Endodermal cell (in vitro differentiated cells): ENCODE data around the gene MYL5. TPM values are rescaled to one million over a fixed set of nuclear protein-coding genes. Genes with fewer than 3 reads are reported as not detected.
A peak's percentile ranks its signal among the peaks of the same experiment; 100 is the strongest.

ENCODE experiments used
- DNase-seq: peaks from one replicate; pipeline ENCODE4 v3.0.0-alpha.2; 2017
- H3K27ac ChIP-seq: 2 replicates; pipeline ENCODE4 v1.5.1; 2013; ENCODE audit warnings: mild to moderate bottlenecking, low read depth, low read length, moderate library complexity
- H3K27me3 ChIP-seq: 2 replicates; pipeline ENCODE4 v1.6.1; 2013; ENCODE audit warnings: mild to moderate bottlenecking, low read length, moderate library complexity; ENCODE audit not compliant: insufficient read depth, control insufficient read depth, poor library complexity, severe bottlenecking
- H3K36me3 ChIP-seq: 2 replicates; pipeline ENCODE4 v1.7.0; 2013; ENCODE audit warnings: mild to moderate bottlenecking, low read length, moderate library complexity; ENCODE audit not compliant: control insufficient read depth, insufficient read depth
- H3K4me1 ChIP-seq: one replicate; pipeline ENCODE4 v1.7.0; 2013; ENCODE audit warnings: low read length; ENCODE audit not compliant: control insufficient read depth, insufficient read depth
- H3K4me3 ChIP-seq: 2 replicates; pipeline ENCODE4 v1.5.1; 2013; ENCODE audit warnings: mild to moderate bottlenecking, low read length, moderate library complexity
- H3K9ac ChIP-seq: 2 replicates; pipeline ENCODE4 v1.6.1; 2013; ENCODE audit warnings: mild to moderate bottlenecking, low read length, moderate library complexity; ENCODE audit not compliant: poor library complexity, severe bottlenecking; ENCODE audit errors: extremely low read depth
- H3K9me3 ChIP-seq: 2 replicates; pipeline ENCODE4 v1.6.1; 2013; ENCODE audit warnings: mild to moderate bottlenecking, low read length, moderate library complexity; ENCODE audit not compliant: control insufficient read depth
- H3K27ac Mint-ChIP-seq: 2 replicates; pipeline ENCODE4 v1.8.0; 2020; ENCODE audit warnings: mixed read lengths
- H3K27me3 Mint-ChIP-seq: 2 replicates; pipeline ENCODE4 v1.8.0; 2021; ENCODE audit warnings: mild to moderate bottlenecking, mixed read lengths; ENCODE audit not compliant: insufficient read depth
- H3K36me3 Mint-ChIP-seq: 2 replicates; pipeline ENCODE4 v1.8.0; 2020; ENCODE audit warnings: low read depth, mixed read lengths
- H3K4me1 Mint-ChIP-seq: 2 replicates; pipeline ENCODE4 v1.8.0; 2020; ENCODE audit warnings: mixed read lengths
- H3K4me3 Mint-ChIP-seq: 2 replicates; pipeline ENCODE4 v1.8.0; 2020; ENCODE audit warnings: mild to moderate bottlenecking, moderate library complexity, mixed read lengths
- H3K9me3 Mint-ChIP-seq: 2 replicates; pipeline ENCODE4 v1.8.0; 2020; ENCODE audit warnings: mild to moderate bottlenecking, mixed read lengths
- CTCF ChIP-seq: fragments of 200-600 bp; sonication (generic); conservative IDR thresholded peaks from 2 replicates; pipeline ENCODE4 v1.5.0; 2021; ENCODE audit warnings: antibody characterized with exemption, mild to moderate bottlenecking
- WGBS, 2 experiments: methylation state at CpG; one replicate each; pipeline versions ENCODE4 v1.1.5 to v1.1.7; 2013; ENCODE audit warnings: missing lambda C conversion rate in 2 of 2, mixed read lengths in 1 of 2; ENCODE audit not compliant: insufficient coverage in 1 of 2, insufficient read length in 1 of 2; 5-methylcytosine and 5-hydroxymethylcytosine counted together
- total RNA-seq, 2 donors: library from RNA; stranded (reverse); fragmentation: NEBNext Ultra II Directional in 1 of 2; extraction: Animal tissue kit (Norgen Biotek cat#: 25700) in 1 of 2; gene quantifications; 2 replicates in 1 of 2; 3 replicates in 1 of 2; pipeline ENCODE4 v1.2.1, GENCODE V29; 2021

The MYL5 gene
- total RNA-seq, 2 donors from 2014 or later, result 20.0 to 23.4 TPM

- H3K4me1 Mint-ChIP-seq, result no peaks in the 10 kb centered on the region
- no peak for TF ChIP-seq CTCF
- no peaks in the 10 kb centered on the region for H3K9me3 Mint-ChIP-seq
- H3K36me3 Mint-ChIP-seq, result no peaks in the 10 kb centered on the region
- Histone ChIP-seq H3K4me1 (no peaks in the 10 kb centered on the region), H3K4me3 (no peak overlapping the region), H3K9ac (no peak overlapping the region), H3K27ac (no peak overlapping the region), H3K36me3 (no peaks in the 10 kb centered on the region), H3K9me3 (no peaks in the 10 kb centered on the region), H3K27me3 (peaks cover 4% of the 10 kb centered on the region)
- peaks cover 22% of the 10 kb centered on the region for H3K27me3 Mint-ChIP-seq
- WGBS, 2 experiments, result 87 to 91% methylated on average over 25 to 27 of the region's 27 CpGs
- H3K4me3 Mint-ChIP-seq, result no peak overlapping the region
- no peak overlapping the region for H3K27ac Mint-ChIP-seq
- no peak for DNase-seq
Observed at GRCh38 chr4:699816-700580, 25.7 kb downstream of the MYL5 start.

GRCh38 chr4:700587-701264 lies 26.4 kb downstream of the MYL5 start:
- H3K27me3 Mint-ChIP-seq, result peaks cover 24% of the 10 kb centered on the region
- Histone ChIP-seq H3K27me3 (peaks cover 6% of the 10 kb centered on the region), H3K27ac (no peak overlapping the region), H3K9me3 (no peaks in the 10 kb centered on the region), H3K4me1 (no peaks in the 10 kb centered on the region), H3K4me3 (no peak overlapping the region), H3K9ac (no peak overlapping the region), H3K36me3 (no peaks in the 10 kb centered on the region)
- no peak overlapping the region for H3K4me3 Mint-ChIP-seq
- no peaks in the 10 kb centered on the region for H3K36me3 Mint-ChIP-seq
- DNase-seq, result no peak
- TF ChIP-seq CTCF, result peak; percentile 40
- no peaks in the 10 kb centered on the region for H3K9me3 Mint-ChIP-seq
- no peak overlapping the region for H3K27ac Mint-ChIP-seq
- no peaks in the 10 kb centered on the region for H3K4me1 Mint-ChIP-seq
- WGBS, 2 experiments, result 90% methylated on average over 12 to 16 of the region's 16 CpGs

- Mint-ChIP-seq H3K4me1 (no peaks in the 10 kb centered on the region), H3K27ac (no peak overlapping the region), H3K36me3 (no peaks in the 10 kb centered on the region), H3K27me3 (peaks cover 24% of the 10 kb centered on the region), H3K9me3 (no peaks in the 10 kb centered on the region), H3K4me3 (no peak overlapping the region)
- Histone ChIP-seq H3K4me1 (no peaks in the 10 kb centered on the region), H3K4me3 (no peak overlapping the region), H3K36me3 (no peaks in the 10 kb centered on the region), H3K27me3 (peaks cover 6% of the 10 kb centered on the region), H3K9me3 (no peaks in the 10 kb centered on the region), H3K9ac (no peak overlapping the region), H3K27ac (no peak overlapping the region)
- WGBS, 2 experiments, result 96 to 97% methylated on average over 5 to 7 of the region's 7 CpGs
- no peak for TF ChIP-seq CTCF
- no peak for DNase-seq
Observed at GRCh38 chr4:702618-703048, 28.3 kb downstream of the MYL5 start.
